ENCODE data around the gene MAP4.

MAP4 gene

DNA sequence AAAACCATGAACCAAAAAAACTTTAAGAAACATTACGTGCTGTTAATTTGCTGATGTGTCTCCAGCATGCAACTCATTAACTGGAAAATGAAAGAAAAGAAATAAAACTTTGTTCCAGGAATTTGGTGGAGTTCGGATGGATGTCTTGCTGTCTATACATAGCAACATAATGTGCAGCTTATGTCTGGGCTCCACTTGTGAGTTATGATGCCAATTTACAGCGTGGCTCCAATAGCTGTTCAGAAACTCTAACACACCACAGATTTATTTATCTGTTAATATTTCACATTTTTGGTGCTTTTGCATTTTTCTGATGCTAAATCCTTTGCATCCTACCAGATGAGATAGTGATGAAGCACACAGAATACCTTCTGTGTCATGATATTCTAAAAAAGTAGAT, 45.1 kb downstream of the MAP4 start:
- in situ Hi-C loops (cut with HindIII; ENCODE audit: low sequenced_read_pairs) = no loop called here

DNA sequence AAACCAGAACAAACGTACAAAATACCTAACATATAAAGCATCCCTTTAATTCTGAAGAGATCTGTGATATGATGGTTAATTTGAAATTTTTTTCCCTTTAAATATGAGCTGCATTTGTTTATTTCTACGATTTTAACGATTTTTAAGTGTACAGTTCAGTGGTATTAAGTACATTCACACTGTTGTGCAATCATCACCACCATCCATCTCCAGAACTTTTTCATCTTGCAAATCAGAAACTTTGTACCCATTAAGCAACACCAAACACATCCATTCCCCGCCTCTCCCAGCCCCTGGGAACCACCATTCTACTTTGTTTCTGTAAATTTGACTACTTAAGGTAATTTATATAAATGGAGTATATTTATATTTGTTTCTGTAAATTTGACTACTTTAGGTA, 51.5 kb downstream of the MAP4 start:
- in situ Hi-C loops (cut with HindIII; ENCODE audit: low sequenced_read_pairs) = no loop called here

DNA sequence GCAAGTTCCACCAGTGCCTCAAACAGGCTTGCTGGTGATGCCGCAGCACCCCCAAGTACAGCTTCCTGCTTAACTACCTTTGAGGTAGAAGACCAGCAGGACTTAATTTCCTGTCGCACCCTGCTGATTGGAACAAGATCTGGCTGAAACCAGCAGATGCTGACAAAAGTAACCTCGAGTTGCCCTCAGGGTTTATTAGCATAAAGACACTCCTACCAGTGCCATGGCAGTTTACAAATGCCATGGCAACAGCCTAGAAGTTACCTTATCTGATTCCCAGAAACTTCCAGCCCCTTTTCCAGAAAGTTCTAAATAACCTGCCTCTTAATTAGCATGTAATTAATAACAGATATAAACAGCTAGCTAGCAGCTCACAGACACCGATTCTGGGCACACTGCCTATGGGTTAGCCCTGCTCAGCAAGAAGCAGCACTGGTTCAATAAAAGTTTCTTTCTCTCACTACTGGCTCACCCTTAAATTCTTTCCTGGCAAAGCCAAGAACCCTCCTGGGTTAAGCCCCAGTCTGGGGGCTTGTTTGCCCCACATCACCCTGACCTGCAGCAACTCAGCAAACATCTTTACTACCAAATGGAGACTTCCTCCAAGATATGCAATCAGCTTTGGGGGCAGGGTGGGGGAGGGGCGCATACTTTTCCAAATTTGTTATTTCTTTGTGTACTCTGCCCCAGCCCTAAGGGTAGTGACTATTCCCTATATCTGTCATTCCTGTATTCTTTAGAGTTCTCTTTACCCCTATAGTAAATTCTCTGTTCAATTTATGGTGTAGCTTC, 54.2 kb downstream of the MAP4 start:
- in situ Hi-C loops (cut with HindIII; ENCODE audit: low sequenced_read_pairs) = no loop called here

DNA sequence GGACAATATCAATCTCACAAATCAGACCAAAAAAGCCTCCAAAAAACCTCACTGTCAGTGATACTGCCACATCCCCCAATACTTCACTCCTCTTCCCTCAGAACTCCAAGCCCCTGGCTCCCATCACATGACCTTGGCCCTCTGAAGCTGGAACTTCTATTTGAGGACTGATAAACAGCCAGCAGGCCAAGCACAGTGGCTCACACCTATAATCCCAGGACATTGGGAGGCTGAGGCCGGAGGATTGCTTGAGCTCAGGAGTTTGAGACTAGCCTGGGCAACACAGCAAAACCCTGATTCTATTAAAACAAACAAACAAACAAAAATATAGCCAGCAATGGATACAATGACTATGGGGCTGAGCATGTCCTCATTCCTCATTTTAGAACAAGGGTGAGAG, 55.2 kb downstream of the MAP4 start:
- in situ Hi-C loops (cut with HindIII; ENCODE audit: low sequenced_read_pairs) = no loop called here

DNA sequence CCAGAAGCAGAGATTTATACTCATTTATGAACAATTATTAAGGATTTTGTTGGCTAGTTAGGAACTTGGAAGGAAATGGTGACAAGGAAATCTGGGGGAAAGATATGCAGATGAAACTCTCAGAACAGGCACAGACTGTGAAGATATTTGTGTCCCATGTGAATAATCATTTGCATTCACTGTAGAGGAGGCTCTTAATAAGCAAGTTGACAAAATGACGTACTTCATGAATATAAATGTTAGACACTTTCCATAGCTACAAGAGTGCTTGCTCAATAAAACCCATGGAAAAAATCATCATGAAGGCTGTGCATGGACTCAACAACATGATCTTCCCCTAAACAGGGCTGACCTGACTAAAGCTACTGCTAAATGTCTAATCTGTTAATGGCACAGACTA, 59.7 kb downstream of the MAP4 start:
- in situ Hi-C loops (cut with HindIII; ENCODE audit: low sequenced_read_pairs) = no loop called here

DNA sequence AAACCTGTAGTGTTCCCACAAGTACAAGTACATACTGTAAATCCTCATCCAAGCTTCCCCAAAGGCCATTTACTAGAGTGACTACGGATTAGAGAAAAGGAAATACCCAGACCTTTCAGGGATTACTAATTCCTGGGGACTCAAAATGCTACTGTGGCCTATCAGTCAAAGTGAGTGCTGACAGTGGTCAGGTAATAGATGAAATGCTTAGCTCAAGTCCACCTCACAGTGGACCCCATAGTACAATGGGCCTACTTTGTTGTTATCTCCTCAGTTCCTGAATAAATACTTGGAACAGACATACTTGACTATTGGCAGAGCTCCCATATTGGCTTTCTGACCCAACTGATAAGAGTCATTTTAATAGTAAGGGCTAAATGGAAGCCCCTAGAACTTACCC, 61.6 kb downstream of the MAP4 start:
- in situ Hi-C loops (cut with HindIII; ENCODE audit: low sequenced_read_pairs) = loop anchor here (5.0 kb wide), 2 partner anchors 38 to 62 kb away; no protein-coding TSS in a partner anchor

DNA sequence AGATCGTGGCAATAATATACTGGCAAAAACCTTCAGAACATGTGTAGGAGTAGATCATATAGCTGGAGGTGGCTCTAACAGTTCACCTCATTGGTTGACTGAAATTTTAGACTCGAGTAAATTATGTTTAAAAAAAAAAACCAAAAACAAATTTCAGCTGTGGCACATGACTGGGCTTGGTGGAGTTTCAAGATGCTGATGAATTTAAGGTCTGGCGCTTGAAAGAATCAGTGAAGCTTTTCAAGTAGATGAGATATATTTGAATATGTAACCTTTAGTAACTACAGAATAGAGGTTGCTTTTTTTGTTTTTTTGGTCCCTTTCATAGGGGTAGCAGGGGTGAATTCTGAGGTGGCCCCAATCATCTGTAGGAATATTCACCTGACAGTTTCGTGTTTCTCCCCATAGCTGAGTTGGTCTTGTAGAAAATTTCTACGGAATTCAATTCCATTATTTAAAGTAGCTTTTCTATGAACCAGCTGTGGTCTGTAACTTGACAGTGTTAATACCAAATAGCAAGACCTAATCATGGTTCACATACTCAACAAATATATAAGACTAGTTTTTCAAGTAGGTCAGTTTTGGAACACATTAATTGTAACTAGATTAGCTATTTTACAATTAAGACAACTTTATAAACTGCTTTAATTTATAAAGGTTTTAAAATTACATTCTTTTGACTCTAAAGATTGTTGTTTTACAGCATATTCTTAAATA, 65.6 kb downstream of the MAP4 start:
- in situ Hi-C loops (cut with HindIII; ENCODE audit: low sequenced_read_pairs) = loop anchor here (5.0 kb wide), 2 partner anchors 42 to 58 kb away; no protein-coding TSS in a partner anchor

DNA sequence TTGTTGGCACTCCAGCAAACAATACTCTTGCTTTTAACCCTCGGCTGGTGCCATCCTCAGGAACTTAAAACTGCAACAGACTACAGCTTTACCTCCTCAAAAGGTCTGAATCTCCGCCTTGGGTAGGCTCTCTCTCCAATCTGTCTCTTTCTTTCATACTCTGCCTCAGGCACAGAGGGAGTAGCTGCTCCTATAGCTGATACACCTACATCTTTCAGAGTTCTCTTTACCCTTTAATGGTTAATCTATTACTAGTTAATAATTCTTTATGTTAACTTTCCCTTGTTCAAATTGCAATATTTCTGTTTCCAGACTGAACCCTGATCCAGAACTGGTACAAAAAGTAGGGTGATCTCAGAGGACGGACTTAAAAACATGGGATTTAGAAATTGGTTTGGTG, 66.2 kb downstream of the MAP4 start:
- in situ Hi-C loops (cut with HindIII; ENCODE audit: low sequenced_read_pairs) = loop anchor here (5.0 kb wide), 2 partner anchors 42 to 58 kb away; no protein-coding TSS in a partner anchor

DNA sequence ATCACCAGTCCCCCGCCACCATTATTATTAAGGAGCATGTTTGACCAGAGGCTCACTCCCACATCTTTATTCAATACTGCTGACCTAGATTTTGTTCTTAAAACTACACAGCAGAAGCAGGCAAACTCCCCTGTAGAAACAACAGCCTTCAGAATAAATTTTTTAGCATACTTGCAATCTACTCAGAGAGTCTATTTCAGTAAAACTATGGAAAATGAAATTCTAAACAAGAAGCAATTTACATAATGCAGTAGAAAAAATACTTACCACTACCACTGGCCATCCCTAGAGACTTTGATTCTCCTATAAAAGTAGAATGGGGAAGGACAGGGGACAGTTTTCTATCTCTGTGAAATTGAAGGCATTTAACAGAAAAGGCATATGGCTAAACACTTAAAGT, 76.0 kb downstream of the MAP4 start:
- in situ Hi-C loops (cut with HindIII; ENCODE audit: low sequenced_read_pairs) = no loop called here

DNA sequence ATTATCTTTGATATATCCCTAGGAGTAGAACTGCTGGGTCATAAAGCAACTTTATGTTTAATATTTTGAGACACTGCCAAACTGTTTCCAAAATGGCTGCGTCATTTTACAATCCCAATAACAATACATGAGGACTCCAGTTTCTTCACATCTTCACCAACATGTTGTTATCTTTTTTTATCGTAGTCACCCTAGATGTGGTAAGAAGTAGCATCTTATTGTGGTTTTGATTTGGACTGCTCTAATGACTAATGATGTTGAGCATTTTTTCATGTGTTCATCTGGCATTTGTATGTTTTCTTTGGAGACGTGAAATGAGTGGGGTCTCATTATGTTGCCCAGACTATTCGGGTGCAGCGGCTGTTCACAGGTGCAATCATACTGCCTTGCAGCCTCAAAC, 83.8 kb downstream of the MAP4 start:
- in situ Hi-C loops (cut with HindIII; ENCODE audit: low sequenced_read_pairs) = no loop called here

DNA sequence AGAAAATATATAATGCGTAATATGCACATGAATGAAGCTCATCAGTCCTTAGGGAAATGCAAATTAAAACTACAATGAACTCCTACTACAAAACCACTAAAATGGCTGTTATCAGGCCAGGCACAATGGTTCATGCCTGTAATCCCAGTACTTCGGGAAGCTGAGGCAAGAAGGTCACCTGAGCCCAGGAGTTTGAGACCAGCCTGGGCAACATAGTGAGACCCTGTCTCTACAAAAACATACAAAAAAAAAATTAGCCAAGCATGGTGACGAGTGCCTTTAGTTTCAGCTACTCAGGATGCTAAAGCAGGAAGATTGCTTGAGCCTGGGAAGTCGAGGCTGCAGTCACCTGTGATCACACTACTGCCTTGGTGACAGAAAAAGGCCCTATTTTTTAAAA, 85.2 kb downstream of the MAP4 start:
- in situ Hi-C loops (cut with HindIII; ENCODE audit: low sequenced_read_pairs) = no loop called here

DNA sequence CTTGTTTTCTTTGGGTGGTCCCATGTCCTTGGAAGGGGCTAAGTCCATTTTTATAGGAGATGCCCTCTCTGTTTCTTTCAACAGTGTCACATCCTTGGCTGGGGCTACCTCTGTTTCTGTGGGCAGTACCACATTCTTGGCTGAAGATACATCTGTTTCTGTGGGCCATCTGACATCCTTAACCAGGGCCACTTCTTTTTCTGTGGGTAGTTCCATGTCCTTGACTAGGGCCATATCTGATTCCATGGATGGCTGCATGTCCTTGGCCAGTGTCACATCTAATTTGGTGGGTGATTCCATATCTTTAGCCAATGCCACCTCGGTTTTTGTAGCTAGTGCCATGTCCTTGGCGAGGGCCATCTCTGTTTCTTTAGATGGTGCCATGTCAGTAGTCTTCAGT, 99.5 kb downstream of the MAP4 start:
- in situ Hi-C loops (cut with HindIII; ENCODE audit: low sequenced_read_pairs) = no loop called here

DNA sequence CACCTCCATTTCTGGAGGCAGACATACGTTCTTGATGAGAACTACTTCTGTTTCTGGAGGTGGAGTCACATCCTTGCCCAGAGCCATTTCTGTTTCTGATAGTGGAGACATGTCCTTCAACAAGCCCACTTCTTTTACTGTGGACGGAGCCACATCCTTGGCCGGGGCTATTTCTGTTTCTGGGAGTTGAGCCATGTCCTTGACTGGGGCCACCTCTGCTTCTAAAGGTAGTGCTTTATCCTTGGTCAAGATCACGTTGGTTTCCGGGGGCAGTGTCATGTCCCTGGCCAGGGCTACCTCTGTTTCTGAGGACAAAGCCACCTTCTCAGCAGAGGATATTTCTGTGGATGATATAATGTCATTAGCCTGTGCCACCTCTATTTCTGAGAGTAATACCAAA, 100.0 kb downstream of the MAP4 start:
- in situ Hi-C loops (cut with HindIII; ENCODE audit: low sequenced_read_pairs) = no loop called here

DNA sequence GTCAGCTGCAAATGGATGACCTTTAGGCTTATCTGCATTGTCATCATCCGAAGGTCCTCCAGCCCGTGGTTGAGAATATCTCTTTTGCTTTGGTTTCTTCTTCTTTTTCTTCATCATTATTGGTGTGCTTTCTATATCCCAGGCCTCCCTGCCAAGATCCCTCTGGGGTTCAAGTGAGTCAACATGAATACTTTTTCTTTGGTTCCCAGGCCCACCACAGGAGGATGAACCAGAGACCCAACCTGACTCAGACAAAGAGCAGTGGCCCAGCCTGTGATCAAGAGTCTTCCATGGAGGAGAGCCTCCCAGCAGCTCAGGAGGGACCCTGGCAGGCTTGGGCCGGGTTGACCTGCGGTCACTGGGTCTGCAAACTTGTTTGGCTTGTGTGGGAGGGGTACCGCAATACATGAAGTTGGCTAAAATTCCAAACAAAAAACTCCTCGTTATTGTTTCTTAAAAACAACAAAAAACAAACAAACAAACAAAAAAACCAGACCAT, 104.2 kb downstream of the MAP4 start:
- in situ Hi-C loops (cut with HindIII; ENCODE audit: low sequenced_read_pairs) = no loop called here

DNA sequence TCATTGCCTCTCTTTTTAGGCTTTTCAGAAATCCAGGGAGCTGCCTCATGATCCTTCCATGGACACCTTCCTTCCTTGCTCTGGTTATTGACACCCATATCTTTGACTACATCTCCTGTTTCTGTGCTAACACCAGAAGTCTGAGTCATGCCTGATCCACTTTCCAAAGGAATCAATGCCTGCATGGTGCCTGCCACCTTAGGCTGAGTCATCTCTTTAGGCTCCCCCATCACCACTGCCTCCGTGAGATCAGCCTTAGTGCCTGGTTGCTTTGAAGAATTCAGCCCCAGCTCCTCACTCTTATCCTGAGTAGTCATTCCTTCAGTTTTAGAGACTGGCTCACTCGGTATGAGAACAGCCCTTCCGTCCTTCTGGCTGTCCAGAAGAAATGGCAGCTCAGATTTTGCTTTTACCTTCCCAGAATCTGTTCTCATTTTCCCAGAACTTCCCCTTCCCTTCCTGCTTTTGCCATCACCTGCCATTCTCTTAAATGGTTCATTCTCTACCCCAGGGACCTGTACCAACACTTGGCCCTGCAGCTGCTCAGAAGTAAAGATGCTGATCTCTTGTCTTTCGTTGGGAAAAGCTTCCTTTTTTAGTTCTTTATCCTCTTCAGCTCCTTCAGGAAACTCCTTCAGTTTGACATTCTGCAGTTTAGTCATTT, 105.3 kb downstream of the MAP4 start:
- in situ Hi-C loops (cut with HindIII; ENCODE audit: low sequenced_read_pairs) = no loop called here

DNA sequence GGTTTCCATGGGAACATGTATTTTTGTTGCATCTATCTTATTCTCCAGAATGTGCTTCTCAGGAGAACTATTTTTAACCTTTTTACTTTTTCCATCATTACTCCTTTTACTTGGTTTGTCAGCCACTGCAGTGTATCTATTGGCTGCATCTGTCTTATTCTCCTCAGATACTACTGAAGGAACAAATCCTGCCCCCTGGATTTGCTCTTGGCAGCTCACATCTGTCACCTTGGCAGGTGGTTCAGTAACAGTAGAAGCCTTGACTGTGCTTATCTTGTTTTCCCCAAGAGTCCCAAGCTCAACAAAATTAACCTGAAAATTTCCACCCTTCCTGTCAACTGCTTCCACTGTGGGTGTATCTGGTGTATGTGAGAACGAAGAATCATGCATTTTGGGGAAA, 106.0 kb downstream of the MAP4 start:
- in situ Hi-C loops (cut with HindIII; ENCODE audit: low sequenced_read_pairs) = no loop called here

DNA sequence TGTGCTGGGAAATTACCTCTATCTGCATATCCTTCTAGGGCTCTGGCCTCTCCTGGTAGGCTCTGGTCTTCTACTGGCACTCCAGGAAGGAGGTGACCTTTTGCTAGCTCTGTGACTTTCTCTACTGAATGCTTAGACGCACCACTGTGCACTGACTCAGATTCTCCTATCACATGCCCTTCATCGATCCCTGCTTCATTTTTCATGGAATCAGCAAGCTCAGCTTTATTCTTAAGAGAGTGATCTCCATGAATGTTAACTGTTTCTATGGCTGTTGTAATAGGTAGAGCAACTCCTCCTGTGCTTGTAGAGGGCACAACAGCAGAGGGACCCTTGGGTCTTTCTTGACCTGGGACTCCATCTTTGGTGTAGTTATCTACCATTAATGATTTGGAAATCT, 106.6 kb downstream of the MAP4 start:
- in situ Hi-C loops (cut with HindIII; ENCODE audit: low sequenced_read_pairs) = no loop called here

DNA sequence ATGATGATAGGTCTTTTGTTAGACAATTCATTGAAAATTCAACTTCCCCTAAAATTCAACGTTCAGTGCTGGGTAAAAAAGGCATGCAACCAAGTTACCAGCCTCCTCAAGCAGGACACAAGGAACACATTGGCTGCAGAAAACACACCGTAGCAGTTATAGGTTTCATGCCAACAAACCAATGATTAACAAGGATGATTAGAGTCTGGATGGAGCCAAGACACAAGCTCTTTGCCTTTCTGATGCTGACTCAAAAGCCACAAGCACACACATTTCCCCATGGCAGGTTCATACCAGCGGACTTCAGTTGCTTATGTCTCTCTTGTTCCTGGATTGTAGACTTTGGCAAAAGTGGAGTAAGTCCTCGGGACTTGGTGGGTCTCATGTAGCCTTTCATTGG, 107.5 kb downstream of the MAP4 start:
- in situ Hi-C loops (cut with HindIII; ENCODE audit: low sequenced_read_pairs) = no loop called here

DNA sequence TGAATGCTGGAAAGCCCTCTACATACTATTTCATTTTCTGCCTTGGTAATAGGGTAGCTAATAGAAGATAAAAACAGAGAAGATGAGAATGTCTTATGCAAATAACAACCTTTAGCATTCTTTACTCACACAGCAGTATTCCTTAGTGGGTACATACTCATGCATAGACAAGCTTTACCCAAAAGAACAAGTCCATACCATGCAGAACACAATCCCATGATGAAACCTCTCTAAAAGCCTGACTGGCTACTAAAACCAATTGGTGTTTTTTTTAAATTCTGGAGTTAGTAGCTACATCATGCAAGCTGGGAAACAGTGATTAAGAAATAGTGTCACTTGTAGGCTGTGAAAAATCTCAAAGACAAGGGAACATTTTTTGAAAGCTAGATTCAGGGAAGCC, 108.4 kb downstream of the MAP4 start:
- in situ Hi-C loops (cut with HindIII; ENCODE audit: low sequenced_read_pairs) = no loop called here

DNA sequence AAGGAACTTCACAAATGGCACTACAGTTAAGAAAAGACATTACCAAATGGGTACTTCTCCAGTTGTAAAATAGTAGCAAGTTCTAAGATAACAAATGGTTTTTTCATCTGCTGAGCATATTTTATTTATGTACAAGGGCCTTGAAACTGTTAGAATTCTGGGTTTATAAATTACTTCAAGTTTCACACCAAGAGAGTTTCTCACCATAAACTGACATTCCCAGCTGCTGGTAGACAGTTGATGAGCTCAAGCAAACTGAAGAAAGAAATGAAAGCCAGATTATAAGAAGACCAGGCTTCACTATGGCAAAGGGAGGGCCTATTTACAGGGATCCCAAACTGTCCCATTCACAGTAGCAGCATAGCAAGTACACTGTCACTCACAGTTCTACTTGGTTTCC, 113.5 kb downstream of the MAP4 start:
- in situ Hi-C loops (cut with HindIII; ENCODE audit: low sequenced_read_pairs) = no loop called here

DNA sequence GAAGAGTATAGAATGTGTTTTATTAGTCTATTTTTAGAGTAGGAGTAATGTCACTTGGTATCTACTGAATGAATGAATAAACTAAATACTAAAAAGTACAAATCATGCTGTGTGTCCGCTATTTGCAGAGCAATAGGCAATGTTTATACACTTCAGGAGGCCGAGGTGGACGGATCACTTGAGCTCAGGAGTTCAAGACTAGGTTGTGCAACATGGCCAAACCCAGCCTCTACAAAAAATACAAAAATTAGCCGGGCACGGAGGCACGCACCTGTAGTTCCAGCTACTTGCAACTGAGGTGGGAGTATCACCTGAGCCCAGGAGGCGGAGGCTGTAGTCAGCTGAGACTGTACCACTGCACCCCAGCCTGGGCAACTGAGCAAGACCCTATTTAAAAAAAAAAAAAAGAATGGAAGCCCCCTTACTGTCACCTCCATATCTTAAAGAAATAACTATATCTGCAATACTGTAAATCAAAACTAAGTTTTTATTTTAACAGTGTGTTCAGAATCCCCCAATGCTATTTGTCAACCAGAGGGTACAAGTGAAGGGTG, 114.9 kb downstream of the MAP4 start:
- in situ Hi-C loops (cut with HindIII; ENCODE audit: low sequenced_read_pairs) = no loop called here

All from endothelial cell of hepatic sinusoid (primary cell).